HEK293 (cell line): Measurements from ENCODE around the gene CEP43.
A peak's percentile ranks its signal among the peaks of the same experiment; 100 is the strongest.

Experiments used
- CTCF ChIA-PET: fragments of 350-600 bp; formaldehyde crosslinking; extraction: SDS; loops from one replicate; lab custom pipeline; 2021; ENCODE audit warnings: antibody characterized with exemption; lab: Yijun Ruan, JAX
- POLR2A ChIA-PET: fragments of 300-600 bp; formaldehyde crosslinking; extraction: SDS; loops from one replicate; lab custom pipeline; 2020; ENCODE audit warnings: antibody characterized with exemption, inconsistent platforms; lab: Yijun Ruan, JAX
- H3K27ac ChIP-seq: fragments of 200-500 bp; sonication (Bioruptor generic); 2 replicates; pipeline ENCODE4 v1.5.1; 2014; ENCODE audit warnings: low read depth, low read length, control low read depth, inconsistent platforms; ENCODE audit errors: extremely low read depth
- H3K36me3 ChIP-seq, 2 experiments: fragments of 200-500 bp in 1 of 2; sonication (Bioruptor generic) in 1 of 2; 1 replicate in 1 of 2; 2 replicates in 1 of 2; pipeline ENCODE4 v1.5.1; 2014 to 2017; ENCODE audit warnings: inconsistent platforms in 2 of 2, low read length in 2 of 2; ENCODE audit not compliant: control insufficient read depth in 2 of 2, insufficient read depth in 1 of 2
- H3K4me1 ChIP-seq: fragments of 200-500 bp; sonication (Bioruptor generic); 2 replicates; pipeline ENCODE4 v1.5.1; 2014; ENCODE audit warnings: mild to moderate bottlenecking, low read length, inconsistent platforms; ENCODE audit not compliant: control insufficient read depth, insufficient read depth
- H3K4me3 ChIP-seq: 2 replicates; pipeline ENCODE4 v1.5.1; 2011; ENCODE audit warnings: low read depth, mild to moderate bottlenecking, control low read depth, low read length, moderate library complexity
- H3K9me3 ChIP-seq: fragments of 200-500 bp; sonication (Bioruptor generic); 2 replicates; pipeline ENCODE4 v1.5.1; 2014; ENCODE audit warnings: low read depth, low read length, inconsistent platforms; ENCODE audit not compliant: control insufficient read depth, insufficient read depth
- BCL11B ChIP-seq: fragments of 450-650 bp; formaldehyde crosslinking; IDR thresholded peaks from 2 replicates; pipeline ENCODE4 v1.5.1; 2016; ENCODE audit warnings: low read depth, missing biosample characterization, missing genetic modification characterization
- FEZF1 ChIP-seq: fragments of 450-650 bp; formaldehyde crosslinking; IDR thresholded peaks from 2 replicates; pipeline ENCODE4 v1.5.1; 2016; ENCODE audit warnings: missing biosample characterization, missing genetic modification characterization
- KLF10 ChIP-seq: fragments of 450-650 bp; IDR thresholded peaks from 2 replicates; pipeline ENCODE4 v1.5.1; 2018; ENCODE audit warnings: missing biosample characterization, mild to moderate bottlenecking, missing genetic modification characterization
- PBX3 ChIP-seq: sonication (generic); formaldehyde crosslinking; IDR thresholded peaks from 2 replicates; pipeline ENCODE4 v1.8.1; 2022; ENCODE audit warnings: mild to moderate bottlenecking, moderate library complexity, missing genetic modification reagents
- PRDM1 ChIP-seq: fragments of 450-650 bp; formaldehyde crosslinking; IDR thresholded peaks from 2 replicates; pipeline ENCODE4; 2016; ENCODE audit warnings: missing biosample characterization, missing genetic modification characterization
- TRIM28 ChIP-seq: IDR thresholded peaks from 2 replicates; pipeline ENCODE4 v1.6.1; 2011; ENCODE audit warnings: low read length, control low read depth, borderline replicate concordance
- YY1 ChIP-seq: fragments of 450-650 bp; formaldehyde crosslinking; IDR thresholded peaks from 2 replicates; pipeline ENCODE4 v1.5.1; 2018; ENCODE audit warnings: missing biosample characterization, missing genetic modification characterization
- YY2 ChIP-seq: fragments of 450-650 bp; formaldehyde crosslinking; IDR thresholded peaks from 2 replicates; pipeline ENCODE4 v1.5.1; 2016; ENCODE audit warnings: missing biosample characterization, missing genetic modification characterization
- ZBTB8A ChIP-seq: fragments of 450-650 bp; formaldehyde crosslinking; IDR thresholded peaks from 2 replicates; pipeline ENCODE4 v1.5.1; 2016; ENCODE audit warnings: missing biosample characterization, missing genetic modification characterization
- ZFP37 ChIP-seq: fragments of 450-650 bp; formaldehyde crosslinking; IDR thresholded peaks from 2 replicates; pipeline ENCODE4 v1.5.1; 2016; ENCODE audit warnings: missing biosample characterization, missing genetic modification characterization
- ZNF221 ChIP-seq: fragments of 450-650 bp; formaldehyde crosslinking; IDR thresholded peaks from 2 replicates; pipeline ENCODE4 v1.5.1; 2017; ENCODE audit warnings: missing biosample characterization, missing genetic modification characterization, borderline replicate concordance
- ZNF248 ChIP-seq: fragments of 450-650 bp; formaldehyde crosslinking; IDR thresholded peaks from 2 replicates; pipeline ENCODE4 v1.5.1; 2017; ENCODE audit warnings: missing biosample characterization, missing genetic modification characterization
- ZNF449 ChIP-seq: fragments of 450-650 bp; formaldehyde crosslinking; IDR thresholded peaks from 2 replicates; pipeline ENCODE4 v1.5.1; 2017; ENCODE audit warnings: missing biosample characterization, mild to moderate bottlenecking, missing genetic modification characterization, moderate library complexity
- ZNF501 ChIP-seq: fragments of 450-650 bp; formaldehyde crosslinking; IDR thresholded peaks from 2 replicates; pipeline ENCODE4 v1.5.1; 2016; ENCODE audit warnings: missing biosample characterization, missing genetic modification characterization
- ZNF549 ChIP-seq: fragments of 450-650 bp; IDR thresholded peaks from 2 replicates; pipeline ENCODE4 v1.5.1; 2018; ENCODE audit warnings: missing biosample characterization, missing genetic modification characterization, mild to moderate bottlenecking, inconsistent platforms, moderate library complexity
- ZNF610 ChIP-seq: fragments of 450-650 bp; formaldehyde crosslinking; IDR thresholded peaks from 2 replicates; pipeline ENCODE4 v1.5.1; 2016; ENCODE audit warnings: missing biosample characterization, missing genetic modification characterization, borderline replicate concordance
- ZNF664 ChIP-seq: fragments of 450-650 bp; formaldehyde crosslinking; IDR thresholded peaks from 2 replicates; pipeline ENCODE4 v1.5.1; 2016; ENCODE audit warnings: missing biosample characterization, missing genetic modification characterization
- ZNF76 ChIP-seq: fragments of 450-650 bp; formaldehyde crosslinking; IDR thresholded peaks from 2 replicates; pipeline ENCODE4; 2016; ENCODE audit warnings: low read depth, missing biosample characterization, missing genetic modification characterization, borderline replicate concordance
- ZSCAN16 ChIP-seq: fragments of 450-650 bp; formaldehyde crosslinking; IDR thresholded peaks from 2 replicates; pipeline ENCODE4 v1.5.1; 2016; ENCODE audit warnings: missing biosample characterization, missing genetic modification characterization
- ZSCAN30 ChIP-seq: fragments of 450-650 bp; IDR thresholded peaks from 2 replicates; pipeline ENCODE4 v1.5.1; 2018; ENCODE audit warnings: missing biosample characterization, mild to moderate bottlenecking, missing genetic modification characterization, moderate library complexity
- ZXDB ChIP-seq: fragments of 450-650 bp; formaldehyde crosslinking; IDR thresholded peaks from 2 replicates; pipeline ENCODE4 v1.5.1; 2016; ENCODE audit warnings: missing biosample characterization, missing genetic modification characterization
- TF ChIP-seq, protein P1 (sequence below): fragments of 450-650 bp; formaldehyde crosslinking; IDR thresholded peaks from 2 replicates; pipeline ENCODE4 v1.5.1; 2016; ENCODE audit warnings: missing biosample characterization, missing genetic modification characterization
- TF ChIP-seq, protein P2 (sequence below): fragments of 450-650 bp; formaldehyde crosslinking; IDR thresholded peaks from 2 replicates; pipeline ENCODE4 v1.5.1; 2016; ENCODE audit warnings: missing biosample characterization, missing genetic modification characterization
- TF ChIP-seq, protein P3 (sequence below): fragments of 450-650 bp; formaldehyde crosslinking; IDR thresholded peaks from 2 replicates; pipeline ENCODE4 v1.5.1; 2016; ENCODE audit warnings: missing biosample characterization, missing genetic modification characterization

CEP43 gene

DNA sequence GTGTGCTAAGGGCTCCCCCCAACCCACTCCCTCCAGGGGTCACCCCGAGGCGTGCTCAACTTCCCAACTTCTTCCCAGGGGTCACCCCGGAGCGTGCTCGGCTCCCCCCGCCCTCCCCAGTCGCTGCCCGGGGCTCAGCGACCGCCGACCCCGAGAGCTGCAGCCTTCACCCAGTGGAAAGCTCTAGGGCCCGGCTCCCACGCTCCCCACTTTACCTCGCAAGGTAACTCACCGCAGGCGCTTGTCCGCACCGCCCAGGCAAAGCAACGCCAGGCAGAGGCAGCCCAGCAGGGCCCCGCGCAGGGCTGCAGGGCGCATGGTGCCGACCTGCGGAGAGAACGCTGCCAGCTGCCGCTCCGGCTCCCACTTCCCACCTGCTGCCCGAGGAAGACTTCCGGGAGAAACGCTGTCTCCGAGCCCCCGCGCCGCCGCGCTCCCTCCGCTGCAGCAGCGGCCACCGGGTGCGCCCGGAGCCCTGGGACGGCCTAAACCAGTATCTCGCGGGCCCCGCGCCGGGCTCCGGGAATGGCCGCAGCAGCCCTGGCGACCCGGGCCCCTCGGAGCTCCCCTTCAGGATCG, 43.2 kb upstream of the CEP43 start (continued):
- 0 out of 2 replicates have a peak, but pooled peaks have one; percentile 31 for TF ChIP-seq YY2 (tag by site-specific recombination)
- 0 out of 2 replicates have a peak, but pooled peaks have one; percentile 23 for TF ChIP-seq ZNF610 (tag by site-specific recombination)
- TF ChIP-seq, protein P1, sequence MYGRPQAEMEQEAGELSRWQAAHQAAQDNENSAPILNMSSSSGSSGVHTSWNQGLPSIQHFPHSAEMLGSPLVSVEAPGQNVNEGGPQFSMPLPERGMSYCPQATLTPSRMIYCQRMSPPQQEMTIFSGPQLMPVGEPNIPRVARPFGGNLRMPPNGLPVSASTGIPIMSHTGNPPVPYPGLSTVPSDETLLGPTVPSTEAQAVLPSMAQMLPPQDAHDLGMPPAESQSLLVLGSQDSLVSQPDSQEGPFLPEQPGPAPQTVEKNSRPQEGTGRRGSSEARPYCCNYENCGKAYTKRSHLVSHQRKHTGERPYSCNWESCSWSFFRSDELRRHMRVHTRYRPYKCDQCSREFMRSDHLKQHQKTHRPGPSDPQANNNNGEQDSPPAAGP (tag by site-specific recombination) = no peak
- TF ChIP-seq ZNF501 = no peak
- TF ChIP-seq ZNF449 (tag by site-specific recombination) = 0 out of 2 replicates have a peak, but pooled peaks have one; percentile 20
- TF ChIP-seq ZNF248 (tag by site-specific recombination) = no peak
- 0 out of 2 replicates have a peak, but pooled peaks have one; percentile 41 for TF ChIP-seq ZNF76
- peak; percentile 63; the same call in 1 of the 2 replicates for TF ChIP-seq YY1 (tag by site-specific recombination)
- peak; percentile 72 for TF ChIP-seq ZSCAN30 (tag by site-specific recombination)
- no peak for TF ChIP-seq PBX3
- TF ChIP-seq ZNF221 = no peak
- peak; percentile 96 for TF ChIP-seq ZBTB8A (tag by site-specific recombination)
- TF ChIP-seq ZSCAN16 (tag by site-specific recombination) = no peak
- no peak for TF ChIP-seq BCL11B (tag by site-specific recombination)
- TF ChIP-seq ZNF549 (tag by site-specific recombination) = no peak
- peak; percentile 9; the same call in 1 of the 2 replicates for TF ChIP-seq ZXDB
- no peak for TF ChIP-seq PRDM1 (tag by site-specific recombination)
- no peak for TF ChIP-seq TRIM28
- TF ChIP-seq, protein P2, sequence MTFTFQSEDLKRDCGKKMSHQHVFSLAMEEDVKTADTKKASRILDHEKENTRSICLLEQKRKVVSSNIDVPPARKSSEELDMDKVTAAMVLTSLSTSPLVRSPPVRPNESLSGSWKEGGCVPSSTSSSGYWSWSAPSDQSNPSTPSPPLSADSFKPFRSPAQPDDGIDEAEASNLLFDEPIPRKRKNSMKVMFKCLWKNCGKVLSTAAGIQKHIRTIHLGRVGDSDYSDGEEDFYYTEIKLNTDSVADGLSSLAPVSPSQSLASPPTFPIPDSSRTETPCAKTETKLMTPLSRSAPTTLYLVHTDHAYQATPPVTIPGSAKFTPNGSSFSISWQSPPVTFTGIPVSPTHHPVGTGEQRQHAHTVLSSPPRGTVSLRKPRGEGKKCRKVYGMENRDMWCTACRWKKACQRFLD (tag by site-specific recombination) = no peak

GRCh38 chr6:166956444-166957086, 42.6 kb upstream of the CEP43 start, which contains the start of gene RNASET2:
Gene RNASET2 (minus strand): TSS chr6:166956550. CDS start chr6:166956182, 368 bp downstream.
- peak within 1 kb of the TSS; percentile 52; the same call in 1 of the 2 replicates for H3K27ac ChIP-seq
- H3K9me3 ChIP-seq = no peaks in the 10 kb centered on the region
- peaks cover 0 to 8% of the 10 kb centered on the region in 2 experiments; a peak in 1 of 3 replicates for H3K36me3 ChIP-seq
- ChIA-PET CTCF (interaction anchor here (0.5 to 1.5 kb wide), 11 partner anchors 33 to 231 kb away, joined by 3 to 6 read pairs (median 4); no protein-coding TSS in a partner anchor), POLR2A (interaction anchor here (0.6 to 1.7 kb wide), 11 partner anchors 12 to 329 kb away, joined by 3 to 18 read pairs (median 3); partner anchors contain the start of genes CEP43 and RPS6KA2)
- peaks cover 6% of the 10 kb centered on the region; the same call in 1 of the 2 replicates for H3K4me1 ChIP-seq
- H3K4me3 ChIP-seq = peak within 1 kb of the TSS; percentile 87
- peak; percentile 93 for TF ChIP-seq KLF10 (tag by site-specific recombination)
- TF ChIP-seq PBX3 = peak; percentile 65; the same call in 1 of the 2 replicates
- no peak for TF ChIP-seq ZNF664
- TF ChIP-seq FEZF1 (tag by site-specific recombination) = no peak
- TF ChIP-seq ZFP37 = no peak
- TF ChIP-seq, protein P3, sequence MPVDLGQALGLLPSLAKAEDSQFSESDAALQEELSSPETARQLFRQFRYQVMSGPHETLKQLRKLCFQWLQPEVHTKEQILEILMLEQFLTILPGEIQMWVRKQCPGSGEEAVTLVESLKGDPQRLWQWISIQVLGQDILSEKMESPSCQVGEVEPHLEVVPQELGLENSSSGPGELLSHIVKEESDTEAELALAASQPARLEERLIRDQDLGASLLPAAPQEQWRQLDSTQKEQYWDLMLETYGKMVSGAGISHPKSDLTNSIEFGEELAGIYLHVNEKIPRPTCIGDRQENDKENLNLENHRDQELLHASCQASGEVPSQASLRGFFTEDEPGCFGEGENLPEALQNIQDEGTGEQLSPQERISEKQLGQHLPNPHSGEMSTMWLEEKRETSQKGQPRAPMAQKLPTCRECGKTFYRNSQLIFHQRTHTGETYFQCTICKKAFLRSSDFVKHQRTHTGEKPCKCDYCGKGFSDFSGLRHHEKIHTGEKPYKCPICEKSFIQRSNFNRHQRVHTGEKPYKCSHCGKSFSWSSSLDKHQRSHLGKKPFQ (tag by site-specific recombination) = no peak; the same call in 1 of the 2 replicates
- TF ChIP-seq, protein P1 (tag by site-specific recombination) = 0 out of 2 replicates have a peak, but pooled peaks have one; percentile 67
